ENCODE measurements around the gene RASA3. TPM values are rescaled to one million over a fixed set of nuclear protein-coding genes. Genes with fewer than 3 reads are reported as not detected.

The RASA3 gene
- total RNA-seq, 1 experiment from 2014 or later: 9.1 TPM

DNA sequence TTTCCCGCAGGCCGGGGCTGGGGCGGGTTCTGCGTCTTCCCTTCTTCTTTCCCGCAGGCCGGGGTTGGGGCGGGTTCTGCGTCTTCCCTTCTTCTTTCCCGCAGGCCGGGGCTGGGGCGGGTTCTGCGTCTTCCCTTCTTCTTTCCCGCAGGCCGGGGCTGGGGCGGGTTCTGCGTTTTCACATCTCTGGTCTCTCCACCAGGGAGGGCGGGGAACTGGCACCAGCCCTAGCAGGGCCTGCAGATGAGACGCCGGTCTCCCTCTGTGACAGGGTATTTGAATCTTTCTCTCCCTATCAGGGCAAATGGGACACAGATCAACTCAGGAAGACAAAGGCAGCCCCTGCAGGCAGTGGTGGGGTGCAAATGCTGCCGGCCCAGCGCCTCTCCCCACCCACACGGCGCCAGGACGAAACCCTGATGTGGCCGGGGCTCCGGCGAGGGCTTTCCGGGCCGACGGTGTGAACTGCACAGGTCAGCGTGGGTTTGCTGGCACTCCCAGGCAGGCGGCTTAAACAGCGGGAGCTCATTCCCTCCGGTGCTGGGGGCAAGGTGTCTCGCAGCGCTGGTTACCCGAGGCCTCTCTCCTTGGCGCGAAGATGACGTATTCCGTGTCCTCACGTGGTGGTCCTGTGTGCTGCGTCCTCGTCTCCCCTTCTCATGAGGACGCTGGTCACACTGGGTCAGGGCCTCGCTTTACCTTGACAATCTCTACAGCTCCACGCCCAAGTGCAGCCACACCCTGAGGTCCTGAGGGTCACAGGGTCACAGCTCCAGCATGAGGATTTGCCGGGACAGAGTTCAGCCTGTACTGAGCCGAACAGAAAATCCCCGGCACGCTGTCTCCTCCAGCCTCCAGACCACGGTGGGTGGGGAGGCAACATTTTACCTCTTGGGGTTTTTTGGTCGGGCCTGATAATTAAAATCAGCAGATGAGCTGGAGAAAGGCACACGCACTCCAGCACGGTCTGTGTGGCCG is 157.8 kb downstream of the RASA3 start:
- POLR2A ChIA-PET (ENCODE audit: unreplicated experiment): no interaction called here
- Histone ChIP-seq H2AFZ (ENCODE audit: low read length) (no peak overlapping the region), H3K27ac (ENCODE audit: low read length) (no peak overlapping the region), H3K4me1 (ENCODE audit: insufficient read depth, low read length) (peaks cover 31% of the 10 kb centered on the region), H3K9ac (ENCODE audit: low read length) (no peak overlapping the region), H3K9me3 (ENCODE audit: low read length) (no peaks in the 10 kb centered on the region), H3K27me3 (ENCODE audit: low read length) (no peaks in the 10 kb centered on the region), H3F3A (ENCODE audit: low read length, unreplicated experiment) (no peaks in the 10 kb centered on the region), H3K9me2 (replicated peaks; ENCODE audit: low read length) (no peaks in the 10 kb centered on the region), H4K20me1 (ENCODE audit: low read length) (no peaks in the 10 kb centered on the region), H3K4me3 (ENCODE audit: low read length) (no peak overlapping the region), H3K36me3 (ENCODE audit: low read depth, low read length) (no peaks in the 10 kb centered on the region), H3K79me2 (ENCODE audit: low read length) (no peaks in the 10 kb centered on the region), H3K4me2 (ENCODE audit: low read length) (no peak overlapping the region)
- DNase-seq (no peak), ATAC-seq (no peak)
- CTCF ChIA-PET: no interaction called here
- intact Hi-C loops (cut with micrococcal nuclease): loop anchor here (10.0 kb wide), 1 partner anchor 90 kb away; no protein-coding TSS in a partner anchor
- TF ChIP-seq EZH2 (IDR thresholded peaks at IDR 0.05; ENCODE audit: low read length, unreplicated experiment): no peak
- TF ChIP-seq EZH2phosphoT487 (IDR thresholded peaks at IDR 0.05; ENCODE audit: borderline replicate concordance, low read length): no peak
- TF ChIP-seq, protein P1, sequence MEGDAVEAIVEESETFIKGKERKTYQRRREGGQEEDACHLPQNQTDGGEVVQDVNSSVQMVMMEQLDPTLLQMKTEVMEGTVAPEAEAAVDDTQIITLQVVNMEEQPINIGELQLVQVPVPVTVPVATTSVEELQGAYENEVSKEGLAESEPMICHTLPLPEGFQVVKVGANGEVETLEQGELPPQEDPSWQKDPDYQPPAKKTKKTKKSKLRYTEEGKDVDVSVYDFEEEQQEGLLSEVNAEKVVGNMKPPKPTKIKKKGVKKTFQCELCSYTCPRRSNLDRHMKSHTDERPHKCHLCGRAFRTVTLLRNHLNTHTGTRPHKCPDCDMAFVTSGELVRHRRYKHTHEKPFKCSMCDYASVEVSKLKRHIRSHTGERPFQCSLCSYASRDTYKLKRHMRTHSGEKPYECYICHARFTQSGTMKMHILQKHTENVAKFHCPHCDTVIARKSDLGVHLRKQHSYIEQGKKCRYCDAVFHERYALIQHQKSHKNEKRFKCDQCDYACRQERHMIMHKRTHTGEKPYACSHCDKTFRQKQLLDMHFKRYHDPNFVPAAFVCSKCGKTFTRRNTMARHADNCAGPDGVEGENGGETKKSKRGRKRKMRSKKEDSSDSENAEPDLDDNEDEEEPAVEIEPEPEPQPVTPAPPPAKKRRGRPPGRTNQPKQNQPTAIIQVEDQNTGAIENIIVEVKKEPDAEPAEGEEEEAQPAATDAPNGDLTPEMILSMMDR (conservative IDR thresholded peaks at IDR 0.05; ENCODE audit: low read depth, low read length): no peak
- no TSS peak for BruUV-seq (replicated peaks)

DNA sequence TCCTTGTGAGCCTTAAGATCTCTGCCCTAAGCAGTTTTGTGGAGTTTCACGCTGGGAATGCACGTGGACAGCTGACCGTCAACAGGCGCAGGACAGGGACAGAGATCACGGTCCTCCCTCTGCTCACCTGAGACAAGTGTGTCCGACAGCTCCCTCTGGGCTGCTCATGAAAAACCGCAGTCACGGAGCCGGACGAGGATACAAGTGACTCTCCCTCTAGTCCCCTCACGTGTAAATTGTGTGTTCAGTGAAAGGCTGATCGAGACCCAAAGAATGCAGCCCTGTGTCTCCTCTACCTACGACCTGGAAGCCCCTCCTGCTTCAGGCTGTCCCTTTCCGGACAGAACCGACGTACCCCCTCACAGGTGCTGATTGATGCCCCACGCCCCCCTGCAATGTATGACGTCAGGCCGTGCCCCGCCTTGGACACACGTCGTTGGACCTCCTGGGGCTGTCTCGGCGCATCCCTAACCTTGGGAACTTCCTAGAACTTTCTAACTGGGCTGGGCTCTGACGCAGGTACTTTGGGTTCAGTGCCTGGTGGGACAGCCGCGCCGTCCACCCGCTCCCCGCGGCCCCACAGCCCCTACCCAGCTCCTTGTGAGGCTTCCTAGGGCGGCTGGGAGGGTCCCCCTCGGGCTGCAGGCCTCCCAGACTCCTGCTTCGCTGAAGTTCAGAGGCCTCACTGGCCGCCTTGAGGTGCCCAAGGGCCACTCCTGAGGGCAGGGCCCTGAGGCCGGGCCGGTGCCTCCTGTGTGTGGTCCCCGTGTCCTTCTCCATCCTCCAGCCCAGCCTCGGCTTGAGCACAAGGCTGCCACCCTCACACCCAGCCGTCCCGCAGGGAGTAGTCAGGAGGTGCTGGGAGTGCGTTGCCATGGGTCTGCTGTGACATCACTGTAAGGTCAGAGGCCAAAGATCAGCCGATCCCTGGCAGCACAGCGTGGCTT is 158.9 kb downstream of the RASA3 start, which contains the start of gene C13orf46:
C13orf46 (minus strand) TSS at position 859 of the 947 bp plus-strand sequence; CDS start at position 780, 79 bp downstream.
- Histone ChIP-seq H3K4me1 (ENCODE audit: insufficient read depth, low read length) (peaks cover 31% of the 10 kb centered on the region), H2AFZ (ENCODE audit: low read length) (no peak within 1 kb of the TSS), H3K79me2 (ENCODE audit: low read length) (no peaks in the 10 kb centered on the region), H3F3A (ENCODE audit: low read length, unreplicated experiment) (no peaks in the 10 kb centered on the region), H3K9me3 (ENCODE audit: low read length) (no peaks in the 10 kb centered on the region), H3K4me3 (ENCODE audit: low read length) (no peak within 1 kb of the TSS), H3K36me3 (ENCODE audit: low read depth, low read length) (no peaks in the 10 kb centered on the region), H3K4me2 (ENCODE audit: low read length) (no peak within 1 kb of the TSS), H3K27me3 (ENCODE audit: low read length) (no peaks in the 10 kb centered on the region), H3K9me2 (replicated peaks; ENCODE audit: low read length) (no peaks in the 10 kb centered on the region), H3K27ac (ENCODE audit: low read length) (no peak within 1 kb of the TSS), H3K9ac (ENCODE audit: low read length) (no peak within 1 kb of the TSS), H4K20me1 (ENCODE audit: low read length) (no peaks in the 10 kb centered on the region)
- no TSS peak for BruUV-seq (replicated peaks)
- no peak for TF ChIP-seq EZH2 (IDR thresholded peaks at IDR 0.05; ENCODE audit: low read length, unreplicated experiment)
- TF ChIP-seq, protein P1 (conservative IDR thresholded peaks at IDR 0.05; ENCODE audit: low read depth, low read length): no peak
- no peak for TF ChIP-seq EZH2phosphoT487 (IDR thresholded peaks at IDR 0.05; ENCODE audit: borderline replicate concordance, low read length)
- ATAC-seq (no peak), DNase-seq (no peak)
- POLR2A ChIA-PET (ENCODE audit: unreplicated experiment): no interaction called here
- intact Hi-C loops (cut with micrococcal nuclease): loop anchor here (10.0 kb wide), 1 partner anchor 91 kb away; no protein-coding TSS in a partner anchor
- CTCF ChIA-PET: no interaction called here
